ENCODE measurements around the gene LDHAL6A.

GRCh38 chr11:18455686-18456372 is at the start of gene LDHAL6A:
- TF ChIP-seq POLR2AphosphoS5 (IDR thresholded peaks at IDR 0.05), result no peak
- no peak for TF ChIP-seq POLR2A (IDR thresholded peaks at IDR 0.05)

All from gastroesophageal sphincter (tissue), 2 donors.